Mesendoderm (in vitro differentiated cells): ENCODE measurements around the gene CAT. TPM values are rescaled to one million over a fixed set of nuclear protein-coding genes. Genes with fewer than 3 reads are reported as not detected.

Source experiments
- DNase-seq: peaks from one replicate; pipeline ENCODE4 v3.0.0; 2013
- H2AK5ac ChIP-seq: 2 replicates; pipeline ENCODE4 v1.6.1; 2013; ENCODE audit warnings: low read length, inconsistent platforms
- H2BK120ac ChIP-seq: 2 replicates; pipeline ENCODE4 v1.6.1; 2013; ENCODE audit warnings: low read depth, mild to moderate bottlenecking, low read length, moderate library complexity, mixed read lengths
- H2BK15ac ChIP-seq: replicated peaks from 2 replicates; pipeline ENCODE4 v1.6.1; 2013; ENCODE audit warnings: low read depth, mild to moderate bottlenecking, moderate library complexity
- H2BK5ac ChIP-seq: 2 replicates; pipeline ENCODE4 v1.6.1; 2013; ENCODE audit warnings: low read length, inconsistent platforms
- H3K18ac ChIP-seq: 2 replicates; pipeline ENCODE4 v1.6.1; 2013; ENCODE audit warnings: mild to moderate bottlenecking, low read length, mixed read lengths
- H3K23ac ChIP-seq: one replicate; pipeline ENCODE4 v1.6.1; 2013; ENCODE audit warnings: low read length
- H3K27ac ChIP-seq: 2 replicates; pipeline ENCODE4 v1.5.1; 2013; ENCODE audit warnings: low read depth, mild to moderate bottlenecking, inconsistent platforms, low read length, moderate library complexity
- H3K27me3 ChIP-seq: 2 replicates; pipeline ENCODE4 v1.6.1; 2013; ENCODE audit warnings: low read length, control low read depth, mild to moderate bottlenecking, inconsistent platforms; ENCODE audit not compliant: insufficient read depth, poor library complexity
- H3K36me3 ChIP-seq: 2 replicates; pipeline ENCODE4 v1.6.1; 2013; ENCODE audit warnings: low read length, inconsistent platforms; ENCODE audit not compliant: control insufficient read depth, insufficient read depth
- H3K4ac ChIP-seq: one replicate; pipeline ENCODE4 v1.6.1; 2013; ENCODE audit warnings: low read depth, mild to moderate bottlenecking, low read length, moderate library complexity
- H3K4me1 ChIP-seq: 2 replicates; pipeline ENCODE4 v1.6.1; 2013; ENCODE audit warnings: low read depth, low read length, inconsistent platforms; ENCODE audit not compliant: control insufficient read depth
- H3K4me2 ChIP-seq: 2 replicates; pipeline ENCODE4 v1.6.1; 2013; ENCODE audit warnings: low read length
- H3K4me3 ChIP-seq: 2 replicates; pipeline ENCODE4 v1.5.1; 2013; ENCODE audit warnings: mild to moderate bottlenecking, low read length
- H3K56ac ChIP-seq: one replicate; pipeline ENCODE4 v1.6.1; 2013; ENCODE audit warnings: low read length
- H3K79me1 ChIP-seq: 2 replicates; pipeline ENCODE4 v1.6.1; 2013; ENCODE audit warnings: low read length, inconsistent platforms
- H3K79me2 ChIP-seq: 2 replicates; pipeline ENCODE4 v1.6.1; 2013; ENCODE audit warnings: mild to moderate bottlenecking, low read length; ENCODE audit not compliant: control insufficient read depth, insufficient read depth
- H3K9ac ChIP-seq: 2 replicates; pipeline ENCODE4 v1.6.1; 2013; ENCODE audit warnings: low read length, inconsistent platforms
- H4K5ac ChIP-seq: one replicate; pipeline ENCODE4 v1.6.1; 2013; ENCODE audit warnings: low read length
- H4K8ac ChIP-seq: one replicate; pipeline ENCODE4 v1.6.1; 2013; ENCODE audit warnings: low read depth, mild to moderate bottlenecking, control low read depth, low read length, moderate library complexity
- WGBS: extraction: QIAGEN DNeasy Blood & Tissue Kit; methylation state at CpG from one replicate; pipeline ENCODE4 v1.1.7; 2013; ENCODE audit warnings: low lambda C conversion rate, missing lambda C conversion rate; ENCODE audit not compliant: insufficient coverage; ENCODE audit errors: extremely low coverage; 5-methylcytosine and 5-hydroxymethylcytosine counted together
- polyA plus RNA-seq, 2 experiments: library from polyadenylated mRNA; stranded (reverse); fragments of 200-250 nt; gene quantifications; one replicate each; pipeline ENCODE4 v1.2.3, GENCODE V29; 2013

Gene CAT
- polyA plus RNA-seq (2013, experiment 1 of 2) = 4.3 TPM
- 4.5 TPM for polyA plus RNA-seq (2013, experiment 2 of 2)

- peaks cover 2% of the 10 kb centered on the region for H3K79me2 ChIP-seq
- H2BK5ac ChIP-seq = no peak within 1 kb of the TSS
- peak within 1 kb of the TSS; percentile 94 for H3K56ac ChIP-seq
- H2BK15ac ChIP-seq = no peak within 1 kb of the TSS
- no peak within 1 kb of the TSS for H4K5ac ChIP-seq
- peak within 1 kb of the TSS; percentile 89 for H3K9ac ChIP-seq
- H3K27me3 ChIP-seq = no peaks in the 10 kb centered on the region
- H3K79me1 ChIP-seq = no peaks in the 10 kb centered on the region
- no peak within 1 kb of the TSS for H4K8ac ChIP-seq
- no peaks in the 10 kb centered on the region for H3K4me1 ChIP-seq
- peak within 1 kb of the TSS; percentile 78 for H3K4me2 ChIP-seq
- H2BK120ac ChIP-seq = no peak within 1 kb of the TSS
- no peak within 1 kb of the TSS for H3K27ac ChIP-seq
- no peak within 1 kb of the TSS for H3K23ac ChIP-seq
- no peak within 1 kb of the TSS for H3K4ac ChIP-seq
- DNase-seq = peak; percentile 96
- WGBS = no CpG with 5 or more reads among the region's 62 CpGs
- no peak within 1 kb of the TSS for H2AK5ac ChIP-seq
- H3K18ac ChIP-seq = peak within 1 kb of the TSS; percentile 94
- H3K4me3 ChIP-seq = peak within 1 kb of the TSS; percentile 91
- no peaks in the 10 kb centered on the region for H3K36me3 ChIP-seq
Measured at GRCh38 chr11:34438529-34439507, at the start of gene CAT. CAT (plus strand) TSS chr11:34438934; CDS start chr11:34439014, 80 bp downstream.

- no peak overlapping the region for H3K4me3 ChIP-seq
- no peak overlapping the region for H2BK15ac ChIP-seq
- no peak overlapping the region for H3K56ac ChIP-seq
- H3K4ac ChIP-seq = no peak overlapping the region
- no peak overlapping the region for H3K23ac ChIP-seq
- H3K9ac ChIP-seq = no peak overlapping the region
- no peak overlapping the region for H3K4me2 ChIP-seq
- no peak overlapping the region for H2BK120ac ChIP-seq
- no peak overlapping the region for H2BK5ac ChIP-seq
- H3K79me1 ChIP-seq = no peaks in the 10 kb centered on the region
- no peaks in the 10 kb centered on the region for H3K27me3 ChIP-seq
- no peaks in the 10 kb centered on the region for H3K4me1 ChIP-seq
- H3K18ac ChIP-seq = peak overlapping the region; percentile 75
- no CpG with 5 or more reads among the region's 6 CpGs for whole genome bisulfite sequencing
- no peak overlapping the region for H4K5ac ChIP-seq
- H3K27ac ChIP-seq = peak overlapping the region; percentile 72
- no peak overlapping the region for H4K8ac ChIP-seq
- no peaks in the 10 kb centered on the region for H3K79me2 ChIP-seq
- no peak overlapping the region for H2AK5ac ChIP-seq
- DNase-seq = peak; percentile 16
- H3K36me3 ChIP-seq = no peaks in the 10 kb centered on the region
Measured at GRCh38 chr11:34394771-34395300, 43.9 kb upstream of the CAT start.

GRCh38 chr11:34395916-34396550 lies 42.7 kb upstream of the CAT start:
- Histone ChIP-seq H3K4me2 (no peak overlapping the region), H2BK5ac (no peak overlapping the region)

GRCh38 chr11:34397120-34397519 lies 41.6 kb upstream of the CAT start:
- H2BK15ac ChIP-seq = no peak overlapping the region
- no peak overlapping the region for H2BK120ac ChIP-seq
- H3K36me3 ChIP-seq = no peaks in the 10 kb centered on the region
- no peaks in the 10 kb centered on the region for H3K27me3 ChIP-seq
- H2BK5ac ChIP-seq = no peak overlapping the region
- H3K9ac ChIP-seq = no peak overlapping the region
- no peak overlapping the region for H3K4me3 ChIP-seq
- H3K18ac ChIP-seq = no peak overlapping the region
- H3K79me1 ChIP-seq = no peaks in the 10 kb centered on the region
- WGBS = no CpG with 5 or more reads among the region's 1 CpG
- no peak overlapping the region for H3K27ac ChIP-seq
- H3K79me2 ChIP-seq = no peaks in the 10 kb centered on the region
- no peaks in the 10 kb centered on the region for H3K4me1 ChIP-seq
- H4K5ac ChIP-seq = no peak overlapping the region
- peak; percentile 3 for DNase-seq
- H3K4ac ChIP-seq = no peak overlapping the region
- no peak overlapping the region for H3K23ac ChIP-seq
- no peak overlapping the region for H4K8ac ChIP-seq
- H3K4me2 ChIP-seq = no peak overlapping the region
- H2AK5ac ChIP-seq = no peak overlapping the region
- H3K56ac ChIP-seq = no peak overlapping the region

More at GRCh38 chr11:34395916-34396550, 42.7 kb upstream of the CAT start:
- Histone ChIP-seq H4K5ac (no peak overlapping the region), H3K79me2 (no peaks in the 10 kb centered on the region), H2BK120ac (no peak overlapping the region), H3K23ac (no peak overlapping the region), H4K8ac (no peak overlapping the region), H3K4me3 (no peak overlapping the region), H3K18ac (no peak overlapping the region), H3K56ac (no peak overlapping the region), H2BK15ac (no peak overlapping the region), H2AK5ac (no peak overlapping the region), H3K79me1 (no peaks in the 10 kb centered on the region), H3K36me3 (no peaks in the 10 kb centered on the region), H3K27me3 (no peaks in the 10 kb centered on the region), H3K9ac (no peak overlapping the region), H3K4me1 (no peaks in the 10 kb centered on the region), H3K27ac (no peak overlapping the region), H3K4ac (no peak overlapping the region)
- WGBS = no CpG with 5 or more reads among the region's 1 CpG
- DNase-seq = no peak

- no peak overlapping the region for H3K18ac ChIP-seq
- no CpG with 5 or more reads among the region's 2 CpGs for WGBS
- H3K79me2 ChIP-seq = no peaks in the 10 kb centered on the region
Measured at GRCh38 chr11:34397811-34398210, 40.9 kb upstream of the CAT start.

More at GRCh38 chr11:34397811-34398210, 40.9 kb upstream of the CAT start:
- H4K5ac ChIP-seq = no peak overlapping the region
- H4K8ac ChIP-seq = no peak overlapping the region
- no peak for DNase-seq
- no peak overlapping the region for H3K9ac ChIP-seq
- H3K4me3 ChIP-seq = no peak overlapping the region
- no peak overlapping the region for H3K27ac ChIP-seq
- no peaks in the 10 kb centered on the region for H3K79me1 ChIP-seq
- no peak overlapping the region for H3K56ac ChIP-seq
- H3K4ac ChIP-seq = no peak overlapping the region
- H3K36me3 ChIP-seq = no peaks in the 10 kb centered on the region
- H2BK5ac ChIP-seq = no peak overlapping the region
- no peaks in the 10 kb centered on the region for H3K4me1 ChIP-seq
- no peak overlapping the region for H3K23ac ChIP-seq
- no peak overlapping the region for H2AK5ac ChIP-seq
- no peak overlapping the region for H2BK120ac ChIP-seq
- no peak overlapping the region for H3K4me2 ChIP-seq
- H3K27me3 ChIP-seq = no peaks in the 10 kb centered on the region
- H2BK15ac ChIP-seq = no peak overlapping the region
